Stimulated activated CD8-positive, alpha-beta memory T cell treated with anti-CD3 and anti-CD28 coated beads, Interleukin-15, amount 100 ng/mL, for 48 hours (primary cell): Measurements from ENCODE around the gene EPS8.
"Not testable (repeated sequence)": the region's sequence is repeated elsewhere in the genome, so short reads cannot be mapped to it uniquely, and the experiment has no call there.

Experiments
- DNase-seq, 2 donors: peaks; one replicate each; pipeline ENCODE4 v3.0.0-alpha.2; 2020; ENCODE audit warnings: low read depth in 2 of 2

The EPS8 gene

GRCh38 chr12:15797818-15798217, 8.6 kb upstream of the EPS8 start:
- no peak for DNase-seq

- DNase-seq = no peak
Measured at GRCh38 chr12:15796493-15797141, 7.4 kb upstream of the EPS8 start.

DNA sequence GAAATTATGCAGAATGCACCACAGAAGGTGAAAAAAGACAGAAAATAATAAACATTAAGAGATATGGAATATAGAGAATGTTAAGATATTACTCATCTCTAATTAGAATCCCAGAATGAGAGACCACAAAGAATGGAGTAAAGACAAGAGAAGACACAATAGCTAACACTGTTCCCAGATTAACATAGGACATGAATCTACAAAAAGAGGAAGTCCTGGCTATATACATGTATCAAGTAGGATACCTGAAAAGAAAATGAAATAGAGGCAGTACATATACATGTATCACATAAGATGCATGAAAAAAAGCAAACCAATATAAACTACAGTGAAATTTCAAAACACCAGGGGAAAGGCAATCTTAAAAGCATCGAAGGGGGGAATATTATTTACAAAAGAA, 5.6 kb upstream of the EPS8 start:
- DNase-seq = no peak

- DNase-seq = no peak
Measured at GRCh38 chr12:15794196-15794595, 5.0 kb upstream of the EPS8 start.

- no peak for DNase-seq
Measured at GRCh38 chr12:15788233-15789219, 662 bp downstream of the EPS8 start.

DNA sequence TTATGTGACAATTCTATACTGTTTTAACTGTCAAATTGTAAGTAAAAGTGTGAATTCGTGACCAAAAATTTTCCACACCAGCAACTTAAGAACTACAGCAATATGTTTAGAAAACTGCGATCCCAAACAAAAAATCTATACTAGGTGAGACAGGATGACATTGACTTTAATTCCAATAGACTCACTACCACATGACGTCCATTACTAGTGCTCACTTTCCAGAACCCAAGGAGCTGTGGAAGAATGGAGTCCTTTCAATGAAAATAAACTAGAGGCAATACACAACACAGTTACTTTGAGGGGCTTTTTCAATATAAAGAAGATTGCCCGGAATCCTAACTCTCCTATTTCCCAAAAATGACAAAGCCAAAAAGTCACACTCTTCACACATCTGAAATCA, 1.4 kb downstream of the EPS8 start:
- DNase-seq = no peak

DNA sequence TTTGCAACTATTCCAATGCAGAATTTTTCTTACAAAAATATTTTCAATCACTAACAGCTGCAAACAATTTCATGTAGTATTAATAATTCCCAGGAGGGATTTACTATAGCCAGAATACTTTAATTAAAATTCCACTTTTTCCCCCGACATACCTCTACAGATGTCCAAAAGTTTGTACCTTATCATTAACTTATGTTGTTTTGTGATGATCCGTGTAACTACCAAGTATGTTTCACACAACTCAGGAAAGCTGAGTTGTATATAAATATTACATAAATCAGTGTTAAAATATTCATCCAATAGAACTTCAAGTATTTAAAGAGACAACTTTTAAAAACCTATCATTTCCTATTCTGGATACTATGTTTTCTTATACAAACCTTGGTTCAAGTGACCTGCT, 2.4 kb downstream of the EPS8 start:
- DNase-seq = no peak

DNA sequence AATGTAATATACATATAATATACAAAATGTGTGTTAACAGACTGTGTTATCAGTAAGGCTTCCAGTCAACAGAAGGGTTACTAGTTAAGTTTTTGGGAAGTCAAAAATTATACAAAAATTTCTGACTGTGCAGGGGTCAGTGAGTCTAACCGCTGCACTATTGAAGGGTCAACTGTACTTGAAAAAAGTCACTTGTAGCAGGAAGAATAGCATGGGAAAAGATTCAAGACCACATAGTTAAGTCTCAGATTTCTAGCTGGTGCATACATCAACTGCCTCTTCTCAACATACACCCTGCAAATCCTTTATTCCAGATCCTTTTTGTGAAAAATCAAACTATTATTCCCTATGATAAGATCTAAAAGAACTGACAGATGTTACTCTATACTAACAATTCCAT, 5.9 kb downstream of the EPS8 start:
- DNase-seq = no peak

DNA sequence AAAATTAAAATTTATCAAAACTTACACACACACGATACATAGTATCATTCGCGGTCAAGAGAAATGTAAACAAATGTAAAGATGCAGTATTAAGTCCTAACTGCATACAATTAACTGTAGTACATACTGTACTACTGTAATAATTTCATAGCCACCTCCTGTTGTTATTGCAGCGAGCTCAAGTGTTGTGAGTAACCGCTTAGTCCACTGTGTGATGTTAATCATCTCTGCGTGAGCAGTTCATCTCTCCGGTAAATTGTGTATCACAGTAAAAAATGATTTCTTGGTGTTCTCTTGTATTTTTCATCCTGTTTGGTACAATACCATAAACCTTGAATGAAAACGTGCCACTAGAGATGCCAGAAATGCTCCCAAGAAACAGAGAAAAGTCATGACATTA, 6.5 kb downstream of the EPS8 start:
- DNase-seq = no peak

DNA sequence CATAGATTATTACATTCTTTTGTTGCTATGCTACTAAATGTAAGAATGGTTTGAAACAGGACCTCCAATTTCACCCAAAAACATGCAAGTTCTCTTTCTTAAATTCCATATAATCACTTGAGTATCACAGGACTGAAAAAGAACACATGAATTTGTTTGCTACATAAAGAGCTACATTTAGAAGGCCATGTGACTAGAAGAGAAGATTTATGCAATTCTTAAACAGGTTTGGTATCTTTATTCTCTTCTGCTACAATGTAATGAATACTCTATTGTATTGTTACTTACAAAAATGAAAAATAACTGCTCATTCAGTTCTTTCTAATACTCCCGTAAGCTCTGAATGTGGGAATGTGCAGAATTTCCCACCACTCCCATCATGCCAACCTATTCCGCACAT, 9.3 kb downstream of the EPS8 start:
- no peak for DNase-seq

GRCh38 chr12:15778126-15778525, 11.1 kb downstream of the EPS8 start:
- no peak for DNase-seq

- no peak for DNase-seq
Measured at GRCh38 chr12:15777355-15778012, 11.7 kb downstream of the EPS8 start.

DNA sequence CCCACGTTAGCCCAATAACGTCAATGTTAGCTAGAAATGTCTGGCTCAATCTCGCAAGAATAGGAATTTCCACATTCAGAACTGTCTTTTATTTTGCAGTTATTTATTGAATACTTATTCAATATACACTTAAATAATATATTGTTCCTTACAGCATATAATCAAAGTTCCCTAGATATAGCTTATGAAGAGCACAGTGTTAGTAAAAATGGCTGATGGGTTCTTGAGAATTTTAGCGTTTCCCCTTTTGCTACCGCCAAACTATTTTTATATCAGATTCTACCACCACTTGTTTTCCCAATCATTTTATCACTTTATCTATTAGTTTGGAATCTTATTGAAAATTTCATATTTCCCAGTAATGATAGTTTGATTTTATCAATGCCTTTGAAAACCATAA, 12.7 kb downstream of the EPS8 start:
- no peak for DNase-seq

- DNase-seq = no peak
Measured at GRCh38 chr12:15774819-15775218, 14.4 kb downstream of the EPS8 start.

- no peak for DNase-seq
Measured at GRCh38 chr12:15772405-15773018, 16.7 kb downstream of the EPS8 start.

DNA sequence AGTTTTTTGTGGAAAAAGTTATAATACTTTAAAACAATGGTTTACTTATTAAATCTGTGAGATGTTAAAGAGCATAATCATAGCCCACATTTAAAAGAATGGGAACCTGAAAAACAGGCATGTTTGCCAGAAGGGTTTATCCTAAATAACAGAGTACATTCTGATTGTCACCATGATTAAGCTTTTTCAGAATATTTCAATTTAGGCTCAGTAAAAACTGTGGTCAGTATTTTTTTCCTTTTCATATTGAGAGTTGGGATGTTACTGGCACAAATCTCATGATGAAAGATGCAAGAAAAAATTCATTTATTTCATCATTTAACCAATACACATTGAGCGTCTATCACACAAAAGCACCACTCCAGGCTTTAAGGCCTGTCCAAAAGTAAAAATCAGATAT, 18.6 kb downstream of the EPS8 start:
- no peak for DNase-seq

DNA sequence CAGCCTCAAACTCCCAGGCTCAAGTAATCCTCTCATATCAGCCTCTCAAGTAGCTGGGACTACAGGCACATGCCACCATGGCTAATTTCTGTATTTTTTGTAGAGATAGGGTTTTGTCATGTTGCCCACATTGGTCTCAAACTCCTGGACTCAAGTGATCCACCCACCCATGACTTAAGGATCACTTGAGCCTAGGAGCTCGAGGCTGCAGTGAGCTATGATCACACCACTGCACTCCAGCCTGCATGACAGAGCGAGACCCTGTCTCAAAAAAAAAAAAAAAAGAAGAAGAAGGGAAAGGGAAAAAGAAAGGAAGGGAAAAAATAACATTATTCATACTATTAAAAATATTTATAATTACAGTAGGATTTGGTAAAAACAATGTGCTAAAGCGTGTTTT, 19.2 kb downstream of the EPS8 start:
- DNase-seq = no peak

- DNase-seq = no peak
Measured at GRCh38 chr12:15769586-15769985, 19.6 kb downstream of the EPS8 start.

GRCh38 chr12:15767301-15767700, 21.9 kb downstream of the EPS8 start:
- no peak for DNase-seq

- no peak for DNase-seq
Measured at GRCh38 chr12:15763328-15763727, 25.9 kb downstream of the EPS8 start.

DNA sequence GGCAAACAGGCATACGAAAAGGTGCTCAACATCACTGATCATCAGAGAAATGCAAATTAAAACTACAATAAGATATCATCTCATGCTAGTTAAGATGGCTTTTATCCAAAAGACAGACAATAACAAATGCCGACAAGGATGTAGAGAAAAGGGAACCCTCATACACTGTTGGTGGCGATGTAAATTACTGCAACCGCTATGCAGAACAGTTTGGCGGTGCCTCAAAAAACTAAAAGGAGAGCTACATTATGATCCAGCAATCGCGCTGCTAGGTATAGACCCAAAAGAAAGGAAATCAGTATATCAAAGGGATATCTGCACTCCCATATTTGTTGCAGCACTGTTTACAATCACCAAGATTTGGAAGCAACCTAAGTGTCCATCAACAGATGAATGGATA, 27.0 kb downstream of the EPS8 start:
- DNase-seq = not testable (repeated sequence)

GRCh38 chr12:15757553-15758255, 31.5 kb downstream of the EPS8 start:
- DNase-seq = no peak
